NCI-H345 treated with DMSO at 0.1 percent for 48 hours (cell line): ENCODE measurements around the gene DUSP15.
A peak's percentile ranks its signal among the peaks of the same experiment; 100 is the strongest.

ENCODE experiments used
- DNase-seq: peaks from one replicate; lab custom pipeline; 2025; ENCODE audit not compliant: unreplicated experiment; lab: John Stamatoyannopoulos, UW

DUSP15 gene

GRCh38 chr20:31860390-31861134, 9.8 kb downstream of the DUSP15 start:
- no peak for DNase-seq

GRCh38 chr20:31859998-31860380, 10.3 kb downstream of the DUSP15 start:
- DNase-seq = no peak

GRCh38 chr20:31859266-31859997, 10.9 kb downstream of the DUSP15 start:
- no peak for DNase-seq

GRCh38 chr20:31858760-31859083, 11.6 kb downstream of the DUSP15 start:
- no peak for DNase-seq

GRCh38 chr20:31857861-31858759, 12.2 kb downstream of the DUSP15 start:
- DNase-seq = no peak

- DNase-seq = no peak
Observed at GRCh38 chr20:31856516-31856915, 13.8 kb downstream of the DUSP15 start.

- no peak for DNase-seq
Observed at GRCh38 chr20:31853481-31853880, 16.8 kb downstream of the DUSP15 start.

- no peak for DNase-seq
Observed at GRCh38 chr20:31851240-31851955, 18.9 kb downstream of the DUSP15 start.

- peak; percentile 63 for DNase-seq
Observed at GRCh38 chr20:31849306-31849930, 20.9 kb downstream of the DUSP15 start.

- no peak for DNase-seq
Observed at GRCh38 chr20:31848088-31848999, 22.0 kb downstream of the DUSP15 start.

GRCh38 chr20:31846793-31847138, 23.6 kb downstream of the DUSP15 start:
- no peak for DNase-seq

GRCh38 chr20:31845300-31845863, 24.9 kb downstream of the DUSP15 start, which contains the start of gene FOXS1:
FOXS1 (minus strand) TSS chr20:31845604; CDS start chr20:31845542, 62 bp downstream.
- DNase-seq = no peak

GRCh38 chr20:31844737-31845299, 25.5 kb downstream of the DUSP15 start:
- DNase-seq = no peak

- no peak for DNase-seq
Observed at GRCh38 chr20:31843881-31844280, 26.4 kb downstream of the DUSP15 start.

GRCh38 chr20:31843288-31843687, 27.0 kb downstream of the DUSP15 start:
- no peak for DNase-seq

GRCh38 chr20:31842471-31843157, 27.7 kb downstream of the DUSP15 start:
- DNase-seq = no peak

GRCh38 chr20:31841928-31842327, 28.4 kb downstream of the DUSP15 start:
- no peak for DNase-seq
